Measurements from ENCODE around the gene EPB41L4A.

The EPB41L4A gene

GRCh38 chr5:112381521-112381920 lies 37.6 kb downstream of the EPB41L4A start:
- ChIA-PET CTCF (no interaction called here), POLR2A (no interaction called here)
- DNase-seq (ENCODE audit: extremely low spot score): no peak
- TF ChIP-seq CTCF (IDR thresholded peaks at IDR 0.05; ENCODE audit: control extremely low read depth, extremely low read depth, low read depth, missing control alignments): no peak

DNA sequence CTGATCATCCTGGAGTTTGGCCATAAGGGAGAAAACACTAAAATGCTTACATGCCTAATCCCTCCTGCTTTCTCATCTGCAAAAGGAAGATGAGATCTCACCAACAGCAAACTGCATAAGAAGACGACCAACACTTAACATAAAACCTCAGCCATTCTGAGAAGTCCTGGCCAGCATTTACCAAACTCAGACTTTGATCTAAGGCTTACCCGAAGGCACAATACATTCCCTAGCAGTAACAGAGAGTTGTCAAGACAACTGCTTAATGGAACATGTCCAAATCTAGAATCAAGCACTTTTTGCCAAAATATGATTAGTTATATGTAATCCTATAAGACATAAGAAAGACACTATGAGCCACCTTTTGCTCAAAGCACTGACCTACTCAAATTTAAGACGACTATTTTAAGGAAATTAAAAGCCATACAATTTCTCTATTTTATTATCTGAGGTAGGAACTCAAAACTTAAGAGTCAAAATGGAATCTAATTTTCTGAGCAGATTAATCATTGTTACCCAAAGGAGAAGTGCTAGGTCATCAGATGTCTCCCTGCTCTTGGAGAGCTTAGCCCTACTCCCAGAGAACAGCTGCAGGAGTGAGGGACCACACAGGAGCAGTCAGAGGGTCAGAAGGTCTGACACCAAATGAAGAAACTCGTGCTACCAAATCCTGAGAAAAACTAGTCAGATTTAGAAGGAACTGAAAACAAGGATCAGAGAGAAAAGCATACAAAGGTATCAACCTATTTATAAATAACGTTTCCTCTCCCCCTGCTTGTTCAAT lies 39.3 kb downstream of the EPB41L4A start:
- TF ChIP-seq CTCF (IDR thresholded peaks at IDR 0.05; ENCODE audit: control extremely low read depth, extremely low read depth, low read depth, missing control alignments): no peak
- ChIA-PET POLR2A (no interaction called here), CTCF (no interaction called here)
- no peak for DNase-seq (ENCODE audit: extremely low spot score)

DNA sequence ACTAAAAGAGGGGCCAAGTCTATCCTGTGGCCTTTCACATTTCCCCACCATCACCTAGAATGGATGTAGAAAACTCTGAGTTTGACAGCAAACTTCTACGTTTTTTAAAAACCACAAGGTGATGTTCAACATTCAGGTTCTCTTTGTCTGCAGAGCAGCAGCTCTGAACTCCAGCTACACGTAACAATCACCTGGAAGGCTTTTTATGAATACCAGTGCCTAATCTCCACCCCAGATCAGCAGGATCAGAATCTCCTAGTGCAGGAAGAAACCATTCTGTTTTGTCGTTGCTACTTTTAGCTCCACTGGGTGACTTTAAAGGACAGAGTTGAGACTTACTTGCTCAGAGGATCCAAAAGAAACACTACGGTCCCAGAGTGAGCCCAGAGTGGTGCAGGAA lies 44.3 kb downstream of the EPB41L4A start:
- CTCF ChIA-PET: interaction anchor here (0.9 to 2.2 kb wide), 3 partner anchors 10 to 24 kb away, joined by 3 to 11 read pairs (median 3); no protein-coding TSS in a partner anchor
- no peak for DNase-seq (ENCODE audit: extremely low spot score)
- no peak for TF ChIP-seq CTCF (IDR thresholded peaks at IDR 0.05; ENCODE audit: control extremely low read depth, extremely low read depth, low read depth, missing control alignments)
- POLR2A ChIA-PET: no interaction called here

- DNase-seq (ENCODE audit: extremely low spot score): no peak
- ChIA-PET POLR2A (no interaction called here), CTCF (interaction anchor here (0.9 to 2.2 kb wide), 3 partner anchors 10 to 23 kb away, joined by 3 to 11 read pairs (median 3); no protein-coding TSS in a partner anchor)
- no peak for TF ChIP-seq CTCF (IDR thresholded peaks at IDR 0.05; ENCODE audit: control extremely low read depth, extremely low read depth, low read depth, missing control alignments)
Measured at GRCh38 chr5:112374356-112374755, 44.7 kb downstream of the EPB41L4A start.

DNA sequence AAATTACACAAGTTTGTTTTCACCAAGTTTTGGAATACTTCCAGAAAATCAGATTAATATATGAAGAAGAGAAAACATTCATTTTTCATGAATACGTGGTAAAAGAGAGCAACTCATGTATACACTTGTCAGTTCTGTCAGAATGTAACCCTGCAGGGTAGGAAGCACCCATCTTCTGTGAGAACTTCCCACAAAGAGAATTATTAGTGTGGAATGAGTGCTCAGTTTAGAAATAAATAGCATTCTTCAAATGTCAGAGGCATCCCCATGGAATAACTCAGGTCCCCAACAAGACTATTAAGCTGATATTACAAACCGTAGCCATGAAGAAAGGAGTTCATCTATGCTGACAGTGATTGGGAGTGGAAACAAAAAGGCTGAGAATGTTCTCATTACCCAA lies 45.2 kb downstream of the EPB41L4A start:
- no peak for DNase-seq (ENCODE audit: extremely low spot score)
- ChIA-PET CTCF (interaction anchor here (0.6 to 1.4 kb wide), 4 partner anchors 9 to 47 kb away, joined by 3 to 5 read pairs (median 3); no protein-coding TSS in a partner anchor), POLR2A (no interaction called here)
- TF ChIP-seq CTCF (IDR thresholded peaks at IDR 0.05; ENCODE audit: control extremely low read depth, extremely low read depth, low read depth, missing control alignments): no peak

DNA sequence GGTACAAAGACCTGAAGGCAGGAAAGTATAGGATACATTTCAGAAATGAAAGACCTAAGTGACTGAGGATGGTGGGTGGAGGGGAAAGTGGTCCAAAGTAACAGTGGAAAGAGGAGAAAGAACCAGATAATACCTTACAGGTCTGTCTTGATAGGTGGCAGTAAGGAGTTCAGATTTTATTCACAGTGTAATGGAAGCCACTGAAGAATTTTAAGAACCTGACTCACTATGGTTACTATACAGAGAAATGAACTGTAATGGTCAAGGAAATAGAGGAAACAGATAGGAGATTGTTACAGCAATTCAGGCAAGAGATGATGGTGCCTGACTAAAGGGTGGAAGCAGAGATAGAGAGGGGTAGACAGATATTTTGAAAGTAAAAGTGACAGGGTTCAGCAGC lies 46.5 kb downstream of the EPB41L4A start:
- CTCF ChIA-PET: interaction anchor here (1.3 kb wide), 1 partner anchor 11 kb away, joined by 5 read pairs; no protein-coding TSS in a partner anchor
- TF ChIP-seq CTCF (IDR thresholded peaks at IDR 0.05; ENCODE audit: control extremely low read depth, extremely low read depth, low read depth, missing control alignments): no peak
- POLR2A ChIA-PET: no interaction called here
- no peak for DNase-seq (ENCODE audit: extremely low spot score)

Data from GM10248 (cell line).